K562 (cell line): ENCODE results near the gene TMED8. TPM values are rescaled to one million over a fixed set of nuclear protein-coding genes. Genes with fewer than 3 reads are reported as not detected.

ENCODE experiments used
- CREBBP ChIP-seq: IDR thresholded peaks from one replicate; pipeline ENCODE4 v1.6.1; 2012; ENCODE audit warnings: low read depth, mild to moderate bottlenecking, control low read depth, inconsistent platforms, low read length
- CREM ChIP-seq: IDR thresholded peaks from 2 replicates; pipeline ENCODE4 v1.6.1; 2014; ENCODE audit warnings: antibody characterized with exemption, low read depth
- ETV5 ChIP-seq: sonication (generic); formaldehyde crosslinking; IDR thresholded peaks from 2 replicates; pipeline ENCODE4 v1.4.0; 2020; ENCODE audit warnings: low read depth, mild to moderate bottlenecking, missing genetic modification reagents
- FOXA3 ChIP-seq, 2 experiments: fragments of 450-650 bp in 1 of 2; sonication (generic) in 1 of 2; formaldehyde crosslinking; IDR thresholded peaks in 1 of 2; conservative IDR thresholded peaks in 1 of 2; 2 replicates each; pipeline versions ENCODE4 v1.4.0 to v1.8.0; 2020 to 2022; ENCODE audit warnings: mild to moderate bottlenecking in 2 of 2, missing genetic modification reagents in 1 of 2
- GTF2A2 ChIP-seq: IDR thresholded peaks from 2 replicates; pipeline ENCODE4 v1.6.1; 2016; ENCODE audit warnings: mild to moderate bottlenecking, missing genetic modification characterization, missing compliant biosample characterization
- HCFC1 ChIP-seq: IDR thresholded peaks from 2 replicates; pipeline ENCODE4 v1.6.1; 2012; ENCODE audit warnings: low read depth, low read length, improper control_type of control experiment
- KLF16 ChIP-seq: IDR thresholded peaks from 2 replicates; pipeline ENCODE4 v1.6.1; 2016; ENCODE audit warnings: antibody characterized with exemption
- NRF1 ChIP-seq, 2 experiments: fragments of 450-650 bp; IDR thresholded peaks in 1 of 2; conservative IDR thresholded peaks in 1 of 2; 2 replicates each; pipeline ENCODE4 v1.6.1; 2014; ENCODE audit warnings: mild to moderate bottlenecking in 2 of 2
- PYGO2 ChIP-seq: fragments of 450-650 bp; IDR thresholded peaks from 2 replicates; pipeline ENCODE4 v1.6.1; 2016; ENCODE audit warnings: mild to moderate bottlenecking, missing genetic modification characterization, moderate library complexity, missing compliant biosample characterization
- RBM39 ChIP-seq: fragments of 200-400 bp; formaldehyde crosslinking; optimal IDR thresholded peaks from 2 replicates; pipeline ENCODE3; 2018; ENCODE audit warnings: low read depth, low read length
- RCOR1 ChIP-seq, 2 experiments: IDR thresholded peaks; 2 replicates each; pipeline ENCODE4 v1.6.1; 2012; ENCODE audit warnings: low read depth in 2 of 2, low read length in 2 of 2, borderline replicate concordance in 1 of 2, improper control_type of control experiment in 1 of 2
- TAF9B ChIP-seq: fragments of 450-650 bp; IDR thresholded peaks from 2 replicates; pipeline ENCODE4 v1.6.1; 2018; ENCODE audit warnings: mild to moderate bottlenecking; ENCODE audit not compliant: partially characterized antibody
- TCFL5 ChIP-seq: fragments of 250-450 bp; sonication (Bioruptor Pico); conservative IDR thresholded peaks from 2 replicates; pipeline ENCODE4 v1.6.1; 2021; ENCODE audit warnings: mild to moderate bottlenecking, moderate library complexity, matching md5 sums
- TRIM24 ChIP-seq, 2 experiments: fragments of 450-650 bp; IDR thresholded peaks; 2 replicates each; pipeline ENCODE4 v1.6.1; 2016
- ZNF121 ChIP-seq: sonication (generic); formaldehyde crosslinking; conservative IDR thresholded peaks from 2 replicates; pipeline ENCODE4 v1.8.0; 2022; ENCODE audit warnings: missing genetic modification reagents
- ZNF316 ChIP-seq: fragments of 450-650 bp; IDR thresholded peaks from 2 replicates; pipeline ENCODE4 v1.6.1; 2016
- ZNF354B ChIP-seq: fragments of 250-450 bp; sonication (Bioruptor Pico); IDR thresholded peaks from 2 replicates; pipeline ENCODE4 v1.4.0; 2020
- ZNF407 ChIP-seq: fragments of 450-650 bp; IDR thresholded peaks from 2 replicates; pipeline ENCODE4 v1.6.1; 2016; ENCODE audit warnings: low read depth
- polyA plus RNA-seq, 8 experiments: library from polyadenylated mRNA; depleted of rRNA in 4 of 8; stranded (reverse) in 5 of 8; unstranded in 3 of 8; fragments of >200 nt; fragmentation: Nextera tagmentation in 2 of 8; fragmentation: Illumina TruSeq in 1 of 8; extraction: Ambion mirVana in 2 of 8; extraction: Trizol in 1 of 8; gene quantifications; 2 replicates each; pipeline versions ENCODE4 v1.2.1 to v1.2.3, GENCODE V29; 2011 to 2014; ENCODE audit warnings: inconsistent platforms in 1 of 8, missing spikeins in 1 of 8
- total RNA-seq, 7 experiments: library from RNA; depleted of rRNA in 6 of 7; stranded (reverse); fragments of >200 nt in 6 of 7; fragmentation: Illumina TruSeq in 2 of 7; extraction: Trizol in 2 of 7; gene quantifications; 2 replicates each; pipeline versions ENCODE4 v1.2.1 to v1.2.3, GENCODE V29; 2011 to 2021; ENCODE audit warnings: low replicate concordance in 1 of 7
- TF ChIP-seq, protein P1 (sequence below): fragments of 250-450 bp; sonication (Bioruptor Pico); IDR thresholded peaks from 2 replicates; pipeline ENCODE4 v1.4.0; 2020; ENCODE audit warnings: mild to moderate bottlenecking, moderate library complexity, borderline replicate concordance

The TMED8 gene
- total and polyA plus RNA-seq, 9 of the 15 experiments (the other 6 are each of a cell fraction or from before 2014, with no cell fraction given), result 3.3 to 17.4 (median 12.0) TPM

- TF ChIP-seq ZNF407 (no peak), FOXA3 (CRISPR knock-in tag; conservative IDR thresholded peaks at IDR 0.05 in 1 of 2, IDR thresholded peaks at IDR 0.05 in 1 of 2) (peak in 1 of 2 experiments; percentile 24; a peak in 1 of 4 replicates), KLF16 (no peak), PYGO2 (no peak), TCFL5 (CRISPR knock-in tag) (no peak), RCOR1 (IDR thresholded peaks at IDR 0.05; ENCODE audit: borderline replicate concordance in 1 of 2, low read depth in 2 of 2, low read length in 2 of 2) (no peak), ZNF316 (no peak), ETV5 (CRISPR knock-in tag) (no peak), TRIM24 (IDR thresholded peaks at IDR 0.05) (no peak), TAF9B (no peak), ZNF121 (CRISPR knock-in tag) (no peak), RBM39 (no peak), GTF2A2 (tag) (no peak), ZNF354B (CRISPR knock-in tag) (no peak), NRF1 (conservative IDR thresholded peaks at IDR 0.05 in 1 of 2, IDR thresholded peaks at IDR 0.05 in 1 of 2) (peak; percentile 56 to 62), CREBBP (no peak), HCFC1 (no peak), CREM (peak; percentile 13; the same call in 1 of the 2 replicates)
- TF ChIP-seq, protein P1, sequence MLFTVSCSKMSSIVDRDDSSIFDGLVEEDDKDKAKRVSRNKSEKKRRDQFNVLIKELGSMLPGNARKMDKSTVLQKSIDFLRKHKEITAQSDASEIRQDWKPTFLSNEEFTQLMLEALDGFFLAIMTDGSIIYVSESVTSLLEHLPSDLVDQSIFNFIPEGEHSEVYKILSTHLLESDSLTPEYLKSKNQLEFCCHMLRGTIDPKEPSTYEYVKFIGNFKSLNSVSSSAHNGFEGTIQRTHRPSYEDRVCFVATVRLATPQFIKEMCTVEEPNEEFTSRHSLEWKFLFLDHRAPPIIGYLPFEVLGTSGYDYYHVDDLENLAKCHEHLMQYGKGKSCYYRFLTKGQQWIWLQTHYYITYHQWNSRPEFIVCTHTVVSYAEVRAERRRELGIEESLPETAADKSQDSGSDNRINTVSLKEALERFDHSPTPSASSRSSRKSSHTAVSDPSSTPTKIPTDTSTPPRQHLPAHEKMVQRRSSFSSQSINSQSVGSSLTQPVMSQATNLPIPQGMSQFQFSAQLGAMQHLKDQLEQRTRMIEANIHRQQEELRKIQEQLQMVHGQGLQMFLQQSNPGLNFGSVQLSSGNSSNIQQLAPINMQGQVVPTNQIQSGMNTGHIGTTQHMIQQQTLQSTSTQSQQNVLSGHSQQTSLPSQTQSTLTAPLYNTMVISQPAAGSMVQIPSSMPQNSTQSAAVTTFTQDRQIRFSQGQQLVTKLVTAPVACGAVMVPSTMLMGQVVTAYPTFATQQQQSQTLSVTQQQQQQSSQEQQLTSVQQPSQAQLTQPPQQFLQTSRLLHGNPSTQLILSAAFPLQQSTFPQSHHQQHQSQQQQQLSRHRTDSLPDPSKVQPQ (CRISPR knock-in tag), result no peak
Observed at GRCh38 chr14:77301103-77301502, 75.8 kb downstream of the TMED8 start (continued).
